ENCODE results near the gene OTUD5. TPM values are rescaled to one million over a fixed set of nuclear protein-coding genes. Genes with fewer than 3 reads are reported as not detected.

Gene OTUD5
- total RNA-seq, 1 donor from 2014 or later = 40.0 TPM

GRCh38 chrX:48937054-48937907 is 20.1 kb downstream of the OTUD5 start:
- DNase-seq (ENCODE audit: low spot score) = no peak

DNA sequence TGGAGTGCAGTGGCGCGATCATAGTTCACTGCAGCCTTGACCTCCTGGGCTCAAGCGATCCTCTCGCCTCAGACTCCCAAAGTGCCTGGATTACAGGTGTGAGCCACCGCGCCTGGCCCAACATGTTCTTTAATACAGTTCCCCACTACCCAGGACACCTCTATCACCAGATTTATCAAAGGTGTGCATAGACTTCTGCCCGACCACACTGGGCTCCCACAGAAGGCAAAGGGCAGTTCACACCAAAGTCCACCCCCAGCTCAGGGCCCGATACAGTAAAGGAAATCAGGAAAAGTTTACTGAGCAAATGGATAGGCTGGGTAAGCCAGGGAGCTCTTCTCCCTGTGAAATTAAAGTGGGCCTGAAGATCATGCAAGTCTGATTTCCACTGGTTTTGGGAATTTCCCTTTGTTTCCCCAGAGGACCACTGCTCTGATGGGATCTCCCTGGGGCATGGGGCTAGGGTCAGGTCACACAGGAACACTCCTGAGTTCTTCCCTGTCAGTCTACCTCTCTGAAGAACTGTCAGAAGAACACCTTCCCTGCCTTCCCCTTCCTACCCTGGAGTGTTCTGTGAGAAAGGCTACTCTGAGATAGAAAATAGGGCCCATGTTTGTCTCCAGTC is 20.9 kb downstream of the OTUD5 start:
- no peak for DNase-seq (ENCODE audit: low spot score)

DNA sequence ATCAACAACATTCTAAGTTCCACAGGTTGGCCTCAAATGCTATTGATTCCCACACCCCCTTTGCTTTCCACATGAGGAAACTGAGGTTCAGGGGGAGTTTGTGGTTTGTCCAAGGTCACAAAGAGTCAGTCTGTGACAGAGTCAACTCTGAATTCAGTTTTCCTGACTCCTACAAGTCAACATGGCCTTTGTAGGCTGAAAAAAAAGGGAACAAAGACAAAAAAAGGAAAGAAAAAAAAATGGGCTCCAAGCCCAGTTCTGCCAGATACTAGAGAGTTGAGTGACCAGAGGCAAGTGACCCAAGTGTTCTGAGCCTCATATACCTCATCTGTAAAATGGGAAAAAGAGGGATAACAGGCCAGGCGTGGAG is 22.1 kb downstream of the OTUD5 start:
- no peak for DNase-seq (ENCODE audit: low spot score)

DNA sequence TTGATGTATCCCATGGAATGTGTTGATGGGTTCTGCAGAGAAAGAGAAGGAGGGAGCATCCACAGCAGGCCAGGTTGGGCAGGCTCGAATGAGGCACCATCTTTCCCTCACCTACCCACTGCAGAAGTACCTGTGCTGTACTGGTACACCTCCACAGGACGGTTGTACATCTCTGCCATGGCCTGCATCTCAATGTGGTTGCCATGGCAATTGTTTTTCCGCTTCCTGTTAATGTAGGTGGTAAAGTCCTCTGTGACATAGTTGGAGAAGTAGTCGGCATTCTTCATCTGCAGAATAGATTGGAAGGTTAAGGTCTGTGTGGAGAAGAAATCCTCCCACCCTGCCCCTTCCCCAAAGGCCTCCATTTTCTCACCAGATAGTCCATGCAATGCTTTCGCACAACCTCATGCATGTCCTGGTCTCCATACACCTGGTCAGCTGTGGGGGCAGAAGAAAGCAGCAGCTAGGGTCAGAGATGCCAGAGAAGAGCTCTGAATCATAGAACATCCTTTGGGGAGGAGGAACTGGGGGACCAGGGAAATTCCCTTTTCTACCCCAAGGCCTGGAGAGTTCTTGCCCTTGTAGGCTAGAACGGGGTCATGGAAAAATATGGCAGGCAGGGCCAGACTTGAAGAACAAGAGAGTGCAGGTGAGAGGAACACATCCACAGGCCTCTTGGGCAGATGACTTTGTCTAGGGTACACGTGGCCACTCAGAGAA is 22.7 kb downstream of the OTUD5 start:
- DNase-seq (ENCODE audit: low spot score) = no peak

DNA sequence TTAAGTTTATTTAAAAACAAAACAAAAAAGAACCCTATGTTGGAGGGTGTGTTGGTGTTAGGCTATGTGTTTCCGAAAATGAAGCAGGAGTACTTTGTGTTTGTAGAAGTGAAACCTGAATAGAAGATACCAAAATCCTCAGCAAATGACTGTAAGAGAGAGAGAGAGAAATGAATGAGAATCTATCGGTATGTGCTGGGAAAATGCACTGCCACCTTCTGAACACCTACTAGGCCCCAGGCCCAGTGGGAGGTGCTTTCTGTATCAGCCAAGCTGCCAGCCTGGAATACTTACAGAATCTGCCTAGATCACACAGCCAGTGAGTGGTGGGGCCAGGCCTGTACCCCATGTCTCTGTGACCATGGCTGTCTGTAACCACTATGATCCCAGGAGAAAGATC is 23.6 kb downstream of the OTUD5 start:
- no peak for DNase-seq (ENCODE audit: low spot score)

GRCh38 chrX:48927736-48928382 is 29.5 kb downstream of the OTUD5 start:
- DNase-seq (ENCODE audit: low spot score) = no peak

- DNase-seq (ENCODE audit: low spot score) = no peak
Measured at GRCh38 chrX:48927123-48927522, 30.3 kb downstream of the OTUD5 start.

GRCh38 chrX:48924270-48924669 is 33.1 kb downstream of the OTUD5 start:
- no peak for DNase-seq (ENCODE audit: low spot score)

DNA sequence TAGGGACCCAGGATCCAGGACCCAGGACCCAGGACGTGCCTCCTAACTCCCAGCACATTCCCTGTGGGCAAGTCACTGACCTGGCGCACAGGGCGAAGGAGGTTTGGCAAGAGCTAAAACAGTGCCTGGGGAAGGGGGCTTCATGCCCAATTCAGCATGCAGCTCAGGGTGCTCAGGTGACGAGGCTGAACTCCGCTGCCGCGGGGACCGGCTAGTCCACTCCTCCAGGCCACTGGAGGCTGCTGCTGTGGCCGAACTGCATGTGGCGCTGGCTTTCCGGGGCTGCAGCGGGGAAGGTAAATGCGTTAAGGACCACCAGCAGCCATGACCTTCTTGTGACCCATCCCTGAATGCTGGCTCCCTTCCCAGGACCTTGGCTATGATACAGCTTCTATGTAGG is 33.6 kb downstream of the OTUD5 start:
- DNase-seq (ENCODE audit: low spot score) = no peak

DNA sequence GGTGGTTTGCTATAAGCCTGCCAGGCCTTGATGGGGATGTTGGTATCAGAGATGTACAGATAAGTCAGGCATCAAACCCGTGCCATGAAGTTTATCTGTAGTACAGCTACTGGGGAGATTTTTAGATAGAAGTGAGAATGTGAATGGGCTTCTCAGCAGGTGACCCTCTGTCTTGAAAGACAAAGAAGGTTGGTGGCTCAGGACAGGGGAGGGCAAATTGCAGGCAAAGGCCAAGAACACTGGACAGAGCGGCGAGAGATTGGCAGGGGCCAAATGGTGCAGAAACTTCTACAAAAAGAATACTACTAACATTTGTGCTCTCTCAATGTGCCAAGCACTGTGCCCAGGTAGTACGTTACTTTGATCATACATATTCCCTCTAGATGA is 36.7 kb downstream of the OTUD5 start:
- no peak for DNase-seq (ENCODE audit: low spot score)

DNA sequence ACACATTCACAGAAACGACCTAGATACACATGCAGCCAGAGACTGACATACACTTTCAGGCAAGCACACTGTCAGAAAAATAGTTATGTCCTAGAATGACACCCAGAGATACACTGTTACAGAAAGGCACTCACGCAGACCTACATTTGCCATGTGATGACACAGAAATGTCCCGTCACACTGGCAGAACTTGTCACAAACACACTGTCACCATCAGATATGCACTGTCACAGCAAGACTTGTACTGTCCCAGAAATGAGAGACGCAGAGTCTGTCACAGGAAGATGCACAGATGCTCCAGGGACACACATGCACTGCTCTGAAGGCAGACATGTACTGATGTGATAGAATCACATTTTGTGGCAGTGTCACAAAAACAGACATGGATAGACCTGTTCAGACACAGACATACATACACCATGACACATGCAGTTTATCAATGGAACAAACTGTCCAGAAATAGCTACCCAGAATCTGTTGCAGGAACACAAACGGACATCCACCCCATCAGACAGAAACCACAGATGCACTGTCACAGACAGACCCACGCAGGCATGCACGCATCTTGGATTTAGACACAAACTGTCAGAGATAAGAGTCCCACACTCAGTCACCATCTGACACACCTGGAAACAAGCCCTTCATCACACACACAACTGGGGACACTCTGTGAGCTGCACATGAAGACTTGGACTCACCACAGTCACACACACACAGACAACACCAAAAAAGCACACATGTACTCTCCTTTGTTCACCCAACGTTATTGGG is 37.3 kb downstream of the OTUD5 start:
- DNase-seq (ENCODE audit: low spot score) = no peak

DNA sequence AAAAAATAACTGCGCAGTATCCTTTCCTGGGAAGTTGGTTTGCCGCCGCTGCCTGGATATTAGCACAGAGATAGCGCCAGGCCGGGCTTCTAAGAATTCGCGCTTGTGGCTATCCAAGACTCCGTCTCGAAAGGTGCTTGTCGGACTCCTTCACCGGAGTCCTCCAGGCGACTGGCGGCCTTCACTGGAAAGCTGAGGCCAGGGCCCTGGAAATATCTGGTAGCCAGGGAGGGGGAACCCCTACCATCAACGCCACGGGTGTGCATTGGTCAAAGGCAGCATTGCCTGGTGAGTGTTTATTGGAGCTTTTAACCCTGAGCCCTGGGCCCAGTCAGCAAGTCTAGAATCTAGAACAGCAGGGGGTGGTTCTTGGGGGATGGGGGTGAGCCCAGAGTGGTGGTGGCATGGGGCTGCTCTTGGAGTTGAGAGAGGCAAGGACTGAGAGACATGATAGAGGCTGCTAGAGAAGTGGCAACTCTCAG is 38.0 kb downstream of the OTUD5 start:
- no peak for DNase-seq (ENCODE audit: low spot score)

- peak; percentile 94 for DNase-seq (ENCODE audit: low spot score)
Measured at GRCh38 chrX:48918643-48919340, 38.6 kb downstream of the OTUD5 start, which contains the start of gene PIM2. Gene PIM2 (minus strand): TSS chrX:48919024. CDS start chrX:48918834, 190 bp downstream.

GRCh38 chrX:48918301-48918642 is 39.1 kb downstream of the OTUD5 start:
- DNase-seq (ENCODE audit: low spot score) = no peak

DNA sequence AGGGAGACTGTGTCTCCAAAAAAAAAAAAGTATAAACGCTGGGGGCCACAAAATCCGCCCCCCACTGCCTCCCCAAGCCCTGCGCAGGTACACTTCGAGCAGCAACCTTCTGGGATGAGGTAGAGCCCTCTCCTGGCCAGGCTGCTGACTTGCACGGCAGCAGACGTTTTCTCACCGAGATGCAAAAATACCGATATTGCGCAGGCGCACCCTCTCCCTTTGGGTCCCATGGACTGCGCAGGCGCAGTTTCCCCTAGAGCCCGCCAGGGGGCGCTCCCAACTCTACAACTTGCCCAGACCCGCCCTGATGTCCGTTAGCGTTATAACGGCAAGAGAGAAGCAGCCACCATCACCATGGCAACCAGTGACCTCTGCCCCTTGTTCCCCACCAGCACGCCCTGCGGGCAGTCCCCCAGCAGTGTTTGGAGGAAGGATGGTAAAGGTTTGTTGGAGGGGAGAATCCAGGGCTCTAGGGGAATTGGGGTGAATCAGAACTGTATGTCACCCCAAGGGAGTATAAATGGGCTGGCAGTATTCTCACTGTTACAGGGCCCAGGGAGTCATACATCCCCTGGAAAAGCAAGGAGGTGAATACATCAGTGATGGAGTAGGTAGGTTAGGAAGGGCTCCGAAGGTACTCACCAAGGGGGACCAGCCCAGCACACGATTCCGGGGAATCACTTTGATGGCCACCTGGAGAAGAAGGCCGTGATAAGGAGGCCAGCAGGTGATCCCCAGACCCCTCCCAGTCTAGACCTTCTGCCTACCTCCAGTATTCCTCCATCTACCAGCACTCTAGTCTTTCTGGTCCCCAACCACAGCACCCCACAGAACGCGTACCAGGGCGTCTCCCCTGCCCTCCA is 40.0 kb downstream of the OTUD5 start:
- peak; percentile 95 for DNase-seq (ENCODE audit: low spot score)

GRCh38 chrX:48914593-48915493 is 42.6 kb downstream of the OTUD5 start:
- DNase-seq (ENCODE audit: low spot score) = no peak

DNA sequence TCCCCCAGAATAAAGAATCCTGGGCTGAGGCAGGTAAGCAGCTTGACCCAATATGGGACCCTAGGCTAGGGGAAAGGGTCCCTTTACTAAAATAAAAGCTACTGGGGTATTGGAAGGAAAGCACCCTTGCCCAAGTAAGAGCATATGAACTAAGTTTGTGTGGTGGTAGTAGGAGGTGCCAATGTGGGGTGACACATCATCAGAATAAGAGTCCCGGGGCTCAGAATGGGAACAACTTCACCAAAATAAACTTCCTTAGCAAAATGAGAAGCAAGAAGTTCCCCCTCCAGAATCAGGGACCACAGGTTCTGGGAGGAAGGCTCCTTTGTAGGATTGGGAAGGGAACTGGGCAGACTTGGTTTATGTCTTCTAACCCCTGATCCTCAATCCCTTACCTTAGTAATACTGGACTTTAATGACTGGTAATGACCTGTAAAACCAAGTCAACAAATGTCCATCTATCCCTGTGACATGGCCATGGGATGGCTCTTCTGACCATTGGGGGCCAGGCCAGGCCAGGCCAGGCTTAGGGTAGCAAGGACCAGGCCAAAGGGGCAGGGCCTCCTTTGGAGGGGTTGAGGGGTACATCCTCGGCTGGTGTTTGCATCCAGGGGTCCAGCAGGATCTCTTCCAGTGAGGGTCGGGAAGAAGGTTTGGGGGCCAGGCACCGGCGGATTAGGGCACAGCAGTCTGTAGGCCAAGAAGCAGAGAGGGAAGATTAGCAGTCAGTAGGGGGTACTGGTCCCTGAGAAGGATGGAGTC is 43.6 kb downstream of the OTUD5 start:
- DNase-seq (ENCODE audit: low spot score) = no peak
